Kidney capillary endothelial cell (primary cell): ENCODE measurements around the gene GARNL3.

Experiments used
- DNase-seq: peaks from one replicate; pipeline ENCODE4 v3.0.0-alpha.2; 2018; ENCODE audit warnings: low spot score

The GARNL3 gene

GRCh38 chr9:127237801-127238200 lies 26.8 kb upstream of the GARNL3 start:
- no peak for DNase-seq

- DNase-seq = no peak
Measured at GRCh38 chr9:127241354-127241753, 23.2 kb upstream of the GARNL3 start.

- peak; percentile 91 for DNase-seq
Measured at GRCh38 chr9:127244609-127245601, 19.7 kb upstream of the GARNL3 start.

DNA sequence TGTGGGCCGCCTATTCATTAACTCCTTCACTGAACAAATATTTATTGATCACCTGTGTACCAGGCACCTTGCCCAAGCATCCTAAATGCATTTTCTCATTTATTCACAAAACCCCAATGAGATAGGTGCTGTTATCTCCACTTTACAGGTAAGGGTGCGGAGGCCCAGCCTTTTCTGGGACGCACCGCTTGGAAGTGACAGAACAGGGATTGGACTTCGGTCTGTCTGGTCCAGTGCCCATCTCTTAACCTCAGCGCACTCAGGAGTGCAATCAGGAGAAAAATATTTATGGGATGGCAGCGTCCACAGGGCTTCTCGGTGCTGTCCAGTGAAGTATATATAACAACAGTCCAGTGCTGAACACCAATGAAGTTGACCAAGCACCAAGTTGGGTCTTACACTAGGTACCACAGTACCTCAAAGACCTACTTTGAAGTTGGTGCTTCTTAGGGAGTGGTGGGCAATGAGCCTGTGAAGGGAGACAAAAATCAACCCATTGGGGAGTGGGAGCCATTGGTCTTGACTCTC lies 18.9 kb upstream of the GARNL3 start:
- DNase-seq = no peak

DNA sequence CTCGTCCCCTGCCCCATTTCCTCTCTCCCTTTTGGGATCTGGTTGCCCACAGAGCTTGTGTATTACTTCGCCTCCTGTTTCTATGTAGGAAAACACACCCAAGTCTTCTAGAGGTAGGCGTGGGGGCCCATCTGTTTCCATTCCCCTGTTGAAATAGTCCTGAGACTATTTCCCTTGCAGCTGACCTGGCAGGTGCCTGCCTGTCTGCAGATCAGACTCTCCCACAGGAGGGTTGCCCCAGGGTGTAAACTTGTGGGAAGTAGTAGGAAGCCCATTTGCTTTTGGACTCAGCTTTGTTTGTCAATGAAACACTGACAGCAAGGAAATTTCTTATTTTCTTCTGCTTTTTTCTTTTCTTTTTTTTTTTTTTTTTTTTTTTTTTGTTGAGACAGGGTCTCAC lies 16.3 kb upstream of the GARNL3 start:
- no peak for DNase-seq

GRCh38 chr9:127249877-127250276 lies 14.7 kb upstream of the GARNL3 start:
- DNase-seq = no peak

GRCh38 chr9:127250896-127251391 lies 13.6 kb upstream of the GARNL3 start:
- DNase-seq = no peak

DNA sequence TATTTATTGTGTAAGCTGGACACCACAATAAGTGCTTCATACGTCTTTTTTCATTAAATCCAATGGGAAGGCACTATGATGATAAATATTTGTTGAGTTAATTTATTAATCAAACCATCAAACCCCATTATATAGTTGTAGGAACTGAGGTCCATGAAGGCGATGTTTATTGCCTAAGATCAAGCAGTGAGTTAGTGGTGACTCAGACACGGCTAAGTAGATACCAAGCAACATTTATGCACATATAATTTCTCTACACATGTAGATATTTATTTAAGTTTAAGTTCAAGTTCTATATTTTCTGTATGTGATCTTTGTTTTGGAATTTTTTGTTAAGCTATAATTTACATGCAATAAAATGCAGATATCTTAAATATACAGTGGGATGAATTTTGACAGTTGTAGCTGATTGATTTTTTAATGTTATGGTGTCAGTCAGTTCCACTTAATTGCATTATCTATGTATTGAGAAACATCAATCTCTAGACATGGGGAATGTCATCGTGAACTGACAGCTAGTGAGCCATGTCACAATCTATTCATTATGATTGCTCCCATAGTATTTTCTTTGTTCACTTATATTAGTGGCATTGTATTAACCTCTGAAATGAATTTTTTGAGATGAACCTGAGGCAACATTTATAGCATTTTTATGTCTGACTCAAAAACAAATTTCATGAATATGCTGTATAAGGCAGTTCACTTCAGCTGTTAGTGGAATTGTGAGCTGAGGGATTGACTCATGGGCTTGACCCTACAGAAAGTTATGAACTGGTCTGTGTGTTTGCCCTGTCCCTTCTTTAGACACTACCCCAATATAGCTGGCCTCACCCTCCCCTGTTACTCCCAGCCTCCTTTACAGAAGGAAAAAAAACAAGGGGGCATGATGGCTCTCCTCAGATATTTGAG lies 11.9 kb upstream of the GARNL3 start:
- DNase-seq = no peak

DNA sequence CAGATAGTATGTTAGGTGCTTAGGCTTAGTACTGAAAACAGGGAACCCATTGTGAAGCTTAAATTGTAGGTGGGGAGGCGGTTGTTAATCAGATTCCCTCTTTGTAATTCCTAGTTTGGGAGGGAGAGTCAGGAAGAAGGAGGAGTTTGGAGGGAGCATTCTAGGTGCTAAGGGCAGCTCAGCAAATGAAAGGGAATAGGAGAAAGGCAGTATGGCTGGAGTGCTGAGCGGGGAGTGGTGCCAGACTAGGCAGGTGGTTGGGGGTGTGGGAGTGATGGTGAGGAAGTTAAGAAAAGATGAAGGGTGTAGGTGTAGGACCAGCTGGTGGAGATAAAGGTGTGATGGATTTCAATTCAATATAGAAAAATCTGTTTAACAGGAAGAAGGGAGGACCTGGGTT lies 11.1 kb upstream of the GARNL3 start:
- DNase-seq = no peak

- DNase-seq = no peak
Measured at GRCh38 chr9:127255692-127256091, 8.9 kb upstream of the GARNL3 start.

- DNase-seq = no peak
Measured at GRCh38 chr9:127256324-127256723, 8.2 kb upstream of the GARNL3 start.

DNA sequence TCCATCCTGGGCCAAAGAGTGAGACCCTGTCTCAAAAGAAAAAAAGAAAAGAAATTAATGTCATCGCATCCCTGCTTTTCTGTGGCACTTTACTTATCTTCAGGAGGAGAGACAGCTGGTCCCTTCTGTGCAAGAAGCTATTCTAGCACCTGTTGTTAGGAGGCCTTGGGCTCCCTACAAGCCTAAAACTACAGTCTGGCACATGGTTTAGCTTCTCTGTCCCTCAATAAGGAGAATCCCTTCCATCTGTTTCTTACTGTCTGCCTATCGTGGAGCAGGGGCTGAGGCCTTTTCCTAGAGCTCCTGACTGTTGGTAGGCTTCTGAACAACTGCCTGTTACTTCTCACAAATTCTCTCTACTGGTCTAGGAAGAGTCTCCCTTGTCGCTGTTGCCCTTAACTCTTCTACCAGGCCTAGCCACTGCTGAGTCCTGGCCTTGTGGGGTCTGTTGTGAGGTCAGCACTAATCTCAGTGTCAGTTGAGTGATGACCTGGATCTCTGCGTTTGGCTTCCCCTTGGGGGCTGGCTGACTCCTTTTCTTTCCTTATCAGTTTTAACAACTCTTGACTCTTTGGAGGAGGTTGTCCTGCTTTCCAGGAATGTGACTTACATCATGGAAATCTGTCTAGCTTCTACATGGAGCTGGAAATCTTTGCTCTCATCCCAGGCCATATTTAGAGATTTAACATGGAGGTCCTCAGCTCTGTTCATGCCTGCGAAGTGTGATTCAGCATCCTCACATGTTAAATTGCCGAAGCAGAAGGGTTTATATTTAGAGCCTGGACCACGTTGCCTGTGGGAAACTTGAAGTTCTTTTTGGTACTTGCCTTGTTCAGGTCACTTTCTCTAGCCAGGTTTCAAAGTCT lies 5.7 kb upstream of the GARNL3 start:
- no peak for DNase-seq

GRCh38 chr9:127262602-127263001 lies 2.0 kb upstream of the GARNL3 start:
- no peak for DNase-seq

GRCh38 chr9:127263237-127263636 lies 1.3 kb upstream of the GARNL3 start:
- DNase-seq = no peak

- no peak for DNase-seq
Measured at GRCh38 chr9:127263664-127264063, 910 bp upstream of the GARNL3 start.

GRCh38 chr9:127267793-127268525 lies 3.4 kb downstream of the GARNL3 start:
- DNase-seq = no peak

GRCh38 chr9:127269449-127269848 lies 4.9 kb downstream of the GARNL3 start:
- no peak for DNase-seq

DNA sequence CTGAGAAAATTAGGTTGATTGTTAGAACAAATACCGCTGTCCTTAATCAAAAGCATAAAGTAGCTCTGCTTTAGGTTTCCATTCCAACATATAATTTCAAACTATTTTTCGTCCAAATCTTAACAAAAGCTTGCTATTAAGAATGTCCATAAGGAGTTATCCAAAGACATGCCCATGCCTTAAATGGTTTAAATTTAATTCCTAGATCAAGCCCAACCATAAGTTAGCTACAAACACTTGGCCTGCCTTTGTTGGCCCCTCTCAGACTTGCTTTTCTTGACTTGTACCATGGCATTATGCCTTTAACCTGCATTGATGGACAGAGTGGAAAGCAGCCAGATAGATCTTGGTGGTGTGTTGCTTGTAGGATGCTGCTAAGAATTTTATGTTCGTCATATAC lies 8.8 kb downstream of the GARNL3 start:
- DNase-seq = no peak

GRCh38 chr9:127277099-127277498 lies 12.5 kb downstream of the GARNL3 start:
- no peak for DNase-seq

- DNase-seq = no peak
Measured at GRCh38 chr9:127277770-127278169, 13.2 kb downstream of the GARNL3 start.

DNA sequence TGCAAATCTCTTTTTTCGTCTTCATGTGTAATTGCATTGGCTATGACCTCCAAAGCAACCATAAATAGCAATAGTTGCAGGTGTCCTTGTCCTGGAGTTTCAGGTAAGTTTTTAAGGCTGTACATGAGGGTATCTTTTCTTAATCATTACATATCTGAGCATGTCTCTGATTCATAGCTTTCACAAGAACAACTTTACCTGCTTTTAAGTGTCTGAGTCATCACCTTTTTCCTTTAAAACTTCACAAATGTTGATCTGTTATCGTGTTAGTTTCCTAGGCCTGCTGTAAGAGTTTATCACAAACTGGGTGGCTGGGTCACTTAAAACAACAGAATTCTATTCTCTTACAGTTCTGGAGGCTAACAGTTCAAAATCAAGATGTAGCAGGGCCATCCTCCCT lies 13.8 kb downstream of the GARNL3 start:
- no peak for DNase-seq
